Measurements from ENCODE around the gene PPP2R3A. TPM values are rescaled to one million over a fixed set of nuclear protein-coding genes. Genes with fewer than 3 reads are reported as not detected.

Gene PPP2R3A
- total and polyA plus RNA-seq, 2 donors from 2014 or later, result 16.6 to 71.9 TPM

DNA sequence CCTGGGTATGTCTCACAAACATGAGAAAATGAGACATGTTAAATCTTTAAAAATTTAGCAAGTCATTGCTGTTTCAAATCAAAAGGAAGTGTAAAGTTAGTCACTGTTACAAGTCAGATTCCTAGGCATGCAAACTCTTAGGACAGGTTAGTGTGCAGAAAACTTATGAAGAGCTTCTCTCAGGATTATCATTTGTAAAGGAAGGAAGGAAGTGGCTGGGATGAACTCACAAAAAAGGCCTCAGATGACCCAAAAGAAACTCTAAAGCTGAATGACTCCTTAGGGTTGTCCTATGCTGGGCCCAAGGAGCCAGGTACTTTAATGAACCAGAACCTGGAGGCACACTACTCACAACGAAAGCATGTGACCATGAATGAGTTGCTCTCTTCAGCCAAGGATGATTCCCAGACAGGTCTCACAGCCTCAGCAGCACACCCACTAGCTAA is 205.6 kb downstream of the PPP2R3A start:
- FAIRE-seq, result no peak

DNA sequence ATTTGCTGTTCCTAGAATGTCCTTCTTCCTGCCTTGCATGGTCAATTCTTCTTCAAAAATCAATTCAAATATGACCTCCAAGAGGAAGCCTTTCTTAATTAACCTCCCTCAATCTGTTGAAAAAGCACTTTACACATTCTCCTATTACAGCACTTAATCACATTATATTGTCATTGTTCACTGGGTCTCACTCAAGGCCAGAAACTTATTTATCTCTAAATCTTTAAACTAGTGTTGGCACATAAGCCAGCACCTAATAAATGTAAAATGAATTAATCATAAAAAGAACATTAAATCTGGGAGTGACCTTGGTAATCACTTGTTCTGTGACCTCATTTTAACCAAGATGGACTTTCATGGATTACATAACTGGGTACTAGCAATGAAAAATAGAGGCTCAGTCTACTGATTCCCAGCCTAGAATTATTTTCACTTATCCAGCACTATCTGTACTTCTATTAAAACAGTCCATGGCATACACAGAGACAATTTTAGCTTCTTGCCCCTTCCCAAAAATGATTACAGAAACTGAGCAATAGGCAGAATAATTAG is 208.5 kb downstream of the PPP2R3A start:
- TF ChIP-seq, protein P1, sequence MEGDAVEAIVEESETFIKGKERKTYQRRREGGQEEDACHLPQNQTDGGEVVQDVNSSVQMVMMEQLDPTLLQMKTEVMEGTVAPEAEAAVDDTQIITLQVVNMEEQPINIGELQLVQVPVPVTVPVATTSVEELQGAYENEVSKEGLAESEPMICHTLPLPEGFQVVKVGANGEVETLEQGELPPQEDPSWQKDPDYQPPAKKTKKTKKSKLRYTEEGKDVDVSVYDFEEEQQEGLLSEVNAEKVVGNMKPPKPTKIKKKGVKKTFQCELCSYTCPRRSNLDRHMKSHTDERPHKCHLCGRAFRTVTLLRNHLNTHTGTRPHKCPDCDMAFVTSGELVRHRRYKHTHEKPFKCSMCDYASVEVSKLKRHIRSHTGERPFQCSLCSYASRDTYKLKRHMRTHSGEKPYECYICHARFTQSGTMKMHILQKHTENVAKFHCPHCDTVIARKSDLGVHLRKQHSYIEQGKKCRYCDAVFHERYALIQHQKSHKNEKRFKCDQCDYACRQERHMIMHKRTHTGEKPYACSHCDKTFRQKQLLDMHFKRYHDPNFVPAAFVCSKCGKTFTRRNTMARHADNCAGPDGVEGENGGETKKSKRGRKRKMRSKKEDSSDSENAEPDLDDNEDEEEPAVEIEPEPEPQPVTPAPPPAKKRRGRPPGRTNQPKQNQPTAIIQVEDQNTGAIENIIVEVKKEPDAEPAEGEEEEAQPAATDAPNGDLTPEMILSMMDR (IDR thresholded peaks at IDR 0.05; ENCODE audit: borderline replicate concordance, extremely low read depth, insufficient read depth), result no peak
- H3K36me3 ChIP-seq (ENCODE audit: control insufficient read depth in 2 of 3, insufficient read depth in 3 of 3, low read length in 3 of 3), result no peaks in the 10 kb centered on the region
- intact Hi-C loops (cut with DNase I), result no loop called here
- no peak overlapping the region for H3K9ac ChIP-seq (ENCODE audit: low read length in 3 of 3)
- no peak for FAIRE-seq
- no peak overlapping the region for H3K4me3 ChIP-seq (ENCODE audit: low read length in 3 of 3)
- H3K27me3 ChIP-seq (ENCODE audit: control insufficient read depth, insufficient read depth, low read length), result no peaks in the 10 kb centered on the region
- no peak for DNase-seq
- no peak overlapping the region for H3K27ac ChIP-seq (ENCODE audit: low read depth in 2 of 2, low read length in 2 of 2)
- H3K9me3 ChIP-seq (ENCODE audit: control insufficient read depth in 2 of 3, insufficient read depth in 1 of 3, low read length in 3 of 3), result no peaks in the 10 kb centered on the region
- peaks cover 0 to 10% (median 7%) of the 10 kb centered on the region in 3 donors for H3K4me1 ChIP-seq (ENCODE audit: control insufficient read depth in 2 of 3, insufficient read depth in 2 of 3, low read depth in 1 of 3, low read length in 3 of 3)

More for the DNA sequence above, 205.6 kb downstream of the PPP2R3A start:
- Histone ChIP-seq H3K9me3 (ENCODE audit: control insufficient read depth in 2 of 3, insufficient read depth in 1 of 3, low read length in 3 of 3) (no peaks in the 10 kb centered on the region), H3K36me3 (ENCODE audit: control insufficient read depth in 2 of 3, insufficient read depth in 3 of 3, low read length in 3 of 3) (no peaks in the 10 kb centered on the region), H3K4me3 (ENCODE audit: low read length in 3 of 3) (no peak overlapping the region), H3K27me3 (ENCODE audit: control insufficient read depth, insufficient read depth, low read length) (no peaks in the 10 kb centered on the region), H3K27ac (ENCODE audit: low read depth in 2 of 2, low read length in 2 of 2) (no peak overlapping the region), H3K4me1 (ENCODE audit: control insufficient read depth in 2 of 3, insufficient read depth in 2 of 3, low read depth in 1 of 3, low read length in 3 of 3) (peaks cover 0 to 10% (median 7%) of the 10 kb centered on the region in 3 donors), H3K9ac (ENCODE audit: low read length in 3 of 3) (no peak overlapping the region)
- TF ChIP-seq, protein P1 (IDR thresholded peaks at IDR 0.05; ENCODE audit: borderline replicate concordance, extremely low read depth, insufficient read depth), result no peak
- DNase-seq, result no peak
- intact Hi-C loops (cut with DNase I), result no loop called here

DNA sequence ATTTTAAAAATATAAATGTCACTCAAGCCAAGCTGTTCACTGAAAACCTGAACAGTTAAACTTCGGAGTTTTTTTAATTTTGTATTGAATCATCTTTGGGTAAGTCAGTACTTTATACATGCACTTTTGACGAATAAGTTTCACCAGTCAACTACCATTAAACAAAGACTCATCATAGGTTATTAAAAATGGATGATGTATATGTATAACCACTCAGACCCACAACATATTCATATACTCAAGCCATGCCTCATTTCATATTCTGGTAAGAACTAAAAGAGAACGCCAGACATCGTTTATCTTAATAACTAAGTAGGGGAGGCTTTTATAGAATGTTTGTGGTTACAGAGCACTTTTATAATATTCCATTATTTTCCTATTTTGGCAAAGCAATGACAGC is 212.3 kb downstream of the PPP2R3A start:
- H3K4me3 ChIP-seq (ENCODE audit: low read length in 3 of 3), result no peak overlapping the region
- H3K9me3 ChIP-seq (ENCODE audit: control insufficient read depth in 2 of 3, insufficient read depth in 1 of 3, low read length in 3 of 3), result no peaks in the 10 kb centered on the region
- H3K36me3 ChIP-seq (ENCODE audit: control insufficient read depth in 2 of 3, insufficient read depth in 3 of 3, low read length in 3 of 3), result no peaks in the 10 kb centered on the region
- H3K27ac ChIP-seq (ENCODE audit: low read depth in 2 of 2, low read length in 2 of 2), result no peak overlapping the region
- TF ChIP-seq, protein P1 (IDR thresholded peaks at IDR 0.05; ENCODE audit: borderline replicate concordance, extremely low read depth, insufficient read depth), result no peak
- FAIRE-seq, result no peak
- intact Hi-C loops (cut with DNase I), result no loop called here
- no peak overlapping the region for H3K9ac ChIP-seq (ENCODE audit: low read length in 3 of 3)
- H3K27me3 ChIP-seq (ENCODE audit: control insufficient read depth, insufficient read depth, low read length), result no peaks in the 10 kb centered on the region
- H3K4me1 ChIP-seq (ENCODE audit: control insufficient read depth in 2 of 3, insufficient read depth in 2 of 3, low read depth in 1 of 3, low read length in 3 of 3), result peaks cover 0 to 10% (median 4%) of the 10 kb centered on the region in 3 donors
- DNase-seq, result no peak

DNA sequence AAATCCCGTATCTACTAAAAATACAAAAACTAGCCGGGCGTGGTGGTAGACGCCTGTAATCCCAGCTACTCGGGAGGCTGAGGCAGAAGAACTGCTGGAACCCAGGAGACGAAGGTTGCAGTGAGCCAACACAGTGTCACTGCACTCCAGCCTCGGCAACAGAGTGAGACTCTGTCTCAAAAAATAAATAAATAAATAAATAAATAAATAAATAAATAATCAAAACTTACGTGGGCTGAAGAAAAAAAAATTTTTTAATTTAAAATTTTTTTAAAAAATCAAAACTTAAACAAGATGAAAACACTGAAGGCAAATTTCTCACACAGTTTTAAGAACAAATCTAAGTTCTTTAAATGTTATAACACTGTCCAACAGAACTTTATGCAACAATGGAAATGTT is 216.2 kb downstream of the PPP2R3A start:
- TF ChIP-seq, protein P1 (IDR thresholded peaks at IDR 0.05; ENCODE audit: borderline replicate concordance, extremely low read depth, insufficient read depth), result no peak
- Histone ChIP-seq H3K4me3 (ENCODE audit: low read length in 3 of 3) (no peak overlapping the region), H3K27me3 (ENCODE audit: control insufficient read depth, insufficient read depth, low read length) (no peaks in the 10 kb centered on the region), H3K9ac (ENCODE audit: low read length in 3 of 3) (no peak overlapping the region), H3K27ac (ENCODE audit: low read depth in 2 of 2, low read length in 2 of 2) (no peak overlapping the region), H3K36me3 (ENCODE audit: control insufficient read depth in 2 of 3, insufficient read depth in 3 of 3, low read length in 3 of 3) (no peaks in the 10 kb centered on the region), H3K9me3 (ENCODE audit: control insufficient read depth in 2 of 3, insufficient read depth in 1 of 3, low read length in 3 of 3) (no peaks in the 10 kb centered on the region), H3K4me1 (ENCODE audit: control insufficient read depth in 2 of 3, insufficient read depth in 2 of 3, low read depth in 1 of 3, low read length in 3 of 3) (peaks cover 0 to 4% (median 0%) of the 10 kb centered on the region in 3 donors)
- DNase-seq, result no peak
- no peak for FAIRE-seq
- intact Hi-C loops (cut with DNase I), result no loop called here

Measured in kidney (tissue), 14 donors.